ENCODE data around the gene FBXO48.
A peak's percentile ranks its signal among the peaks of the same experiment; 100 is the strongest.
"Not testable (repeated sequence)": the region's sequence is repeated elsewhere in the genome, so short reads cannot be mapped to it uniquely, and the experiment has no call there.

FBXO48 gene

GRCh38 chr2:68448671-68449653, 18.1 kb downstream of the FBXO48 start:
- no peak for TF ChIP-seq ZFX (IDR thresholded peaks at IDR 0.05)
- no peak for TF ChIP-seq CTCF (conservative IDR thresholded peaks at IDR 0.05)
- H3K27ac ChIP-seq = no peak overlapping the region

GRCh38 chr2:68447118-68447517, 20.0 kb downstream of the FBXO48 start:
- H3K27ac ChIP-seq = no peak overlapping the region
- TF ChIP-seq ZFX (IDR thresholded peaks at IDR 0.05) = no peak
- TF ChIP-seq CTCF (conservative IDR thresholded peaks at IDR 0.05) = no peak

GRCh38 chr2:68446425-68446824, 20.7 kb downstream of the FBXO48 start:
- not testable (repeated sequence) for H3K27ac ChIP-seq

- TF ChIP-seq CTCF (conservative IDR thresholded peaks at IDR 0.05) (peak; percentile 50), ZFX (IDR thresholded peaks at IDR 0.05) (no peak)
- H3K27ac ChIP-seq = no peak overlapping the region
These were observed 25.1 kb downstream of the FBXO48 start for GRCh38 chr2:68441994-68442322.

- H3K27ac ChIP-seq = no peak overlapping the region
- peak; percentile 79 for TF ChIP-seq CTCF (conservative IDR thresholded peaks at IDR 0.05)
- no peak for TF ChIP-seq ZFX (IDR thresholded peaks at IDR 0.05)
These were observed 25.7 kb downstream of the FBXO48 start for GRCh38 chr2:68441179-68441993.

- no peak for TF ChIP-seq ZFX (IDR thresholded peaks at IDR 0.05)
- TF ChIP-seq CTCF (conservative IDR thresholded peaks at IDR 0.05) = no peak
- H3K27ac ChIP-seq = no peak overlapping the region
These were observed 28.4 kb downstream of the FBXO48 start for GRCh38 chr2:68438455-68439303.

GRCh38 chr2:68436270-68436669, 30.8 kb downstream of the FBXO48 start:
- no peak overlapping the region for H3K27ac ChIP-seq
- no peak for TF ChIP-seq ZFX (IDR thresholded peaks at IDR 0.05)
- no peak for TF ChIP-seq CTCF (conservative IDR thresholded peaks at IDR 0.05)

Data from C4-2B (cell line).